GM19467 (cell line): ENCODE results near the gene RRP1B.
"Not testable (repeated sequence)": the region's sequence is repeated elsewhere in the genome, so short reads cannot be mapped to it uniquely, and the experiment has no call there.

Experiments used
- ATAC-seq: cut with Tn5 transposase; IDR thresholded peaks from one replicate; pipeline ENCODE4 v1.9.1; 2021; ENCODE audit warnings: mild to moderate bottlenecking, moderate library complexity; ENCODE audit not compliant: unreplicated experiment

RRP1B gene

DNA sequence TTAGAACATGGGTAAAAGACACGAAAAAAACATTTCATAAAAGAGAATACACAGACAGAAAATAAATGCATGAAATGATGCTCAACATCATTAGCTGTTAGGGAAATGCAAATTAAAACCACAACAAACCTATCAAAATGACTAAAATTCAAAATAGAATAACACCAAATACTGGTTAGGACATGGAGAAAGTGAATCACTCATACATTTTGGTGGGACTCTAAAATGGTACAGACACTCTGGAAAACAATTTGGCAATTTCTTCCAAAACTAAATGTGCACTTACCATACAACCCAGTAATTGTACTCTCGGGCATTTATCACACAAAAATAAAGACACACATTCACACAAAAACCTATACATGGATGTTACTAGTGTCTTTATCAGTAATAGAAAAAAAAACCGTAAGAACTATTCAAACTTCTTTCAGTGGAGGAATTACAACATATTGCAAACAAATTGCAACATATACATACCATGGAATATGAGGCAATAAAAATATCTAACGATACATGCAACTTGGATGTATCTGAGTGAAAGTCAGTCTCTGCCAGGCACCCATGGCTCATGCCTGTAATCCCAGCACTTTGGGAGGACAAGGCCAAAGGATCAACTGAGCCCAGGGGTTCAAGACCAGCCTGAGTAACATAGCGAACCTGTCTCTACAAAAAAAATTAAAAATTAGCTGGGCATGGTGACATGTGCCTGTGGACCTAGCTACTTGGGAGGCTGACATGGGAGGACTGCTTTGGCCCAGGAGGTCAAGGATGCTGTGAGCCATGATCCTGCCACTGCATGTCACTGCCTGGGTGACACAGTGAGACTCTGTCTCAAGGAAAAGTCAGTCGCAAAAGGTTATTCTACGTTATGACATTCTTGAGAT, 19.6 kb upstream of the RRP1B start:
- ATAC-seq: no peak

DNA sequence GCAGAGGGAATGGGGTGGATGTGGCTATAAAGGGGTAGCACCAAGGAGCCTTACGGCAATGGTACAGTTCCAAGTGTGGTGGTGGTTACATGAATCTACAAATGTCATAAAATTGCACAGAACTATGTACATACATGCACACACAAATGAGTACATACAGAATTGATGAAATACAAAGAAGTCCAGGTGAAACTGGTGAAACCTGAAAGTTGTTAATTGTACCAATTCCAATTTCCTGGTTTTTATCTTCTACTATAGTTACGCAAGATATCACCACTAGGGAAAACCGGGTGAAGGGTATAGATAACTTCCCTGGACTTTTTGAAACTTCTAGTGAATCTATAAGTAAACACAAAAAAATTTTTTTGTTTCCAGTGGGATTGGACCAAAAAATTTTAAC, 19.0 kb upstream of the RRP1B start:
- no peak for ATAC-seq

DNA sequence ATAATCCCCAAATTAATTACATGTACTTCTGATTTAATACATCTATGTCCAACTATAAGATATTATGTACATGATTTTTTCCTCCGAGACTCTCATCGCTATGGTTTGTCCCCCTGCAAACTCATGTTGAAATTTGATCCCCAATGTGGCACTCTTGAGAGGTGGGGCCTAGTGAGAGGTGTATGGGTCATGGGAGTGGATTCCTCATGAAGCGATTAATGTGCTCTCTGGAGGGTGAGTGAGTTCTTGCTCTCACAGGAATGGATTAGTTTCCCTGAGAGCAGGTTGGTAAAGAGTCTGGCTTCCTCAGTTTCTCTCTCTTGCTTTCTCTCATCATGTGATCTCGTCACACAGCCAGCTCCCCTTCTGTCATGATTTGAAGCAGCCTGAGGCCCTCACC, 16.2 kb upstream of the RRP1B start:
- no peak for ATAC-seq

DNA sequence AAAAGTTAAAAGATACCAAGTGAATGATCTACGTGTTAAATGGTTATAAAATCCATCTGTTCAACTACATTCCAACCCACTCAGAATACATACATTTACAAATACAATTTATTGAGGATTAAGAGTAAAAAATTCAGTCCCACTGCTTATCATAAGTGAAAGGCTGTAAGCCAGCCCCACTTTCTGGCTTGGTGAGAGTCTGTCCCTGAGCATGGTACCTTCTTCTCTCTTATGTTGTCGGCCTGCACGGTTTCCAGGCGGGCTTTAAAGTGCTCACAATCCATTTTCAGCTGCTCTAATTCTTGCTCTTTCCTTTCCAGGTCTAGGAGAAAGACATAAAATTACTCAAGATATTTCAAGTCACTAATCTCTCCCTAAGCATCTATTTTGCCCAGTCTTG, 15.3 kb upstream of the RRP1B start:
- ATAC-seq: no peak

DNA sequence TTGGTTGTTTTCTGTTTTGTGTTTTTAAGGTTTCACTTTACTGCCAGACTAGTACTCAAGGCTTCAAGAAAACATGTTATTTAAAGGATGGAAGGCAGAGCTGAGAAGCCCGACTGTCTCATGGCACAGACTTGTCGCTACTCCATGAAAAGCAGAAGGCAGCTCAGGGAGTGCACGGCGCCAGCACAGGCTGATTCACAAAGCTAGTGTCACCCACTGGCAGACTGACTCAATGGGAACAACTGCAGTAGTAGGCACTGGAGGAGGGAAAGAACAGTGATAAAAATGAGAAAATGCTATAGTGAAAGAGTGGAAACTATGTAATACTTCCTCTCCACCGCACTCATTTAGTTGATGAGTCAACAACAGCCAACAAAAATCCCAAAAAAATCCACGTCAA, 14.8 kb upstream of the RRP1B start:
- ATAC-seq: no peak

DNA sequence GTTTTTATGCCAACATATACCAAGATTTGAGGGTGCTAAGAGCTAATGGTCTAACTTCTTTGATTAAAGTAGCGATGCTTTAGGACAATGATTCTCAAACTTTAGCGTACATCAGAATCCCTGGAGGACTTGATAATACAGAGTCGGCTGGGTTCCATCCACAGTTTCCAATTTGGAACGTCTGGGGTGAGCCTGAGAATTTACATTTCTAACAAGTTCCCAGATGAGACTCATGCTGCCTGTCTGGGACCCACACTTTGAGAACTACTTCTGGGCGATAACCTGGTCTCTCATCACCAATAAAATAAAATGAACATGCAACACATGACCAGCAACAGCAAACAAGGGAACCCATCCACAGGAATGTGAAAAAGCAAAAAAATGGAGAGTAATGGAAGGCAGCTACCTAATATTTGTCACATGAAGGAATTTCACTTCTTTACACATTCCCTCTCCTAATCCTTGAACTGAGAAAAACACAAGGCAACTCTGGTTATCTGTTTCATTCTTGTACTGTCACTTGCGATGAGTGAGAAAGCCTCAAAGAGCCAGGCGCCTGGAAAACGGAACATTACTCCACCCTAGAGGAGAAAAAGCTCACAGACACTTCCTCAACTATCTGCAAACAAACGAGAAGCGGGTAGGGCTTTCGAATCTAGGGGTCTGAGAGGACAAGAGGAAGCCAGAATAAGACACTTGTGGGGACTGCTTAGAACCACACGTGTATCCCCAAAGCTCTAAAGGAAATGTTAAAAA, 14.0 kb upstream of the RRP1B start:
- no peak for ATAC-seq

DNA sequence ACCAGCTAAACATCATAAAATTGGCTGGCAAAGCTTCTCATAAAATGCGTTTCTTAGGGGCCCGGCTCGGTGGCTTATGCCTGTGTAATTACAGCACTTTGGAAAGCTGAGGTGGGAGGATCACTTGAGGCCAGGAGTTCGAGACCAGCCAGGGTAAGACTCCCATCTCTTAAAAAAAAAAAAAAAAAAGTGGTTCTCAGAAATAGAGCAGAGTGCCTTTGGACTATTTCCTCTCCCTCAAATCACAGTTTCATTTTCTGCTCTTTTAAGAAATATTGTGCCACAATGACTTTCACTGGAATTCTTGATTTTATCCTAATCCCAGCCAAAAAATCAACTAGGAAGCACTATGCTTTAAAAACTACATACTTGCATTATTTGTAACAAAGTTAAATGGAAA, 13.4 kb upstream of the RRP1B start:
- no peak for ATAC-seq

DNA sequence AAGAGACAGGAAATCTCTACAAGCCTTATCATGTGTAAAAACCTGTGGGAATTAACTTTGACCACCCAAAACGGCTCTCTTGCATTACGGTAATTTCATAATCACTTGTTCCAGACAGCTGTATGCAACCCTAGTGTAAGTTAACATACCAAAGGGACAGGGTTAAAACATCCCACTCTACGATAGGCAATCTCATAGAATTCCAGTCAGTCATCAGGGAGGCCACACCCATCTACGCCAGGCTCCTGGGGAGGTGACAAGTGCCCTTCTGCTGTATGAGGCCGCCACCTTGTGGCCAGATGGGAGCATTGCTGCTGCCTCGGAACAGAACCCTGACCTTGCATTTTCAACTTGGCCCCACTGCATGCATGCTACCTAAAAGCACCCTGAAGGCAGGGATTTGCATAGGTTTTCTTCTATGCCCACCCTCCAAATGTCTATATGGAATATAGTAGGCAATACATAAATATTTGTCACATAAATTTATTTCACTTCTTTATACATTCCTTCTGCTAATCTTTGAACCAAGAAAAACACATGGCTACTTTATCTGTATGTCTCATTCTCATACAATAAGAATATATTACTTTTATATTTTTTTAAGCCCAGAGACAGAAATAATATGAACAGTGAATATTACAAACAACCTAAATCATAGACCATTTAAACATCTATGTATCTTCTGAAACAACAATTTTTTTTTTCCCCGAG, 12.7 kb upstream of the RRP1B start:
- peak; percentile 76 for ATAC-seq

DNA sequence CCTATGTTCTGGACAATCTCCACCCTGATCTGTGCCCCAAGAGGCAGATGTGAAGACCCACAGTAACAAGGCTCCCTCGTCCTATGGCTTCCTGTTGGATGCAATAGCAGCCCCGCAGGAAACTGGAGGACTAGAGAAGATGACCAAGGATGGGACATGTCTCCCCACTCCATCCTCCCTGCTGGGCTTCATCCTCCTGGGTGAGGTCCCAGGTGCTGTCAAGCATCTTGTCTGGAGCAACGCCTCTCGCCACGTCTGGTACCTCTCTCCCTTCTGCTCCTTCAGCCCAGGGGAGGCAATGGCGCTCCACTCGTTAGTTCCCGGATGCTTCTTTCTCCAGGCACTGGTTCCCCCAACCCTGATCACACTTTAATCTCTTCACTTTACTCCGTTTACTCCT, 11.2 kb upstream of the RRP1B start:
- ATAC-seq: no peak

DNA sequence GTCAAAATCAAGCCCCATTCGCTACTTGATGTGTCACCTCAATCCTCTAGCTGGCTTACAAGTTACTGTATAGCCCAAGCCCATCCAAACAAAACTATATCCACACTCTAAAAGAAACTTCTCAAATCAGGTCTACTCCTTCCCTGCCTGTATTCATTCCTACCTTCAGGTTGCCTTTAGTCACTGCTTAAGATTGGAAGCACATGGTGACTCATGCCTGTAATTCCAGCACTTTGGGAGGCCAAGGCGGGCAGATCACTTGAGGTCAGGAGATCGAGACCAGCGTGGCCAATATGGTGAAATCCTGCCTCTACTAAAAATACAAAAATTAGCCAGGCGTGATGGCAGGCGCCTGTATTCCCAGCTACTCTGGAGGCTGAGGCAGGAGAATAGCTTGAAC, 7.4 kb upstream of the RRP1B start:
- ATAC-seq: not testable (repeated sequence)

DNA sequence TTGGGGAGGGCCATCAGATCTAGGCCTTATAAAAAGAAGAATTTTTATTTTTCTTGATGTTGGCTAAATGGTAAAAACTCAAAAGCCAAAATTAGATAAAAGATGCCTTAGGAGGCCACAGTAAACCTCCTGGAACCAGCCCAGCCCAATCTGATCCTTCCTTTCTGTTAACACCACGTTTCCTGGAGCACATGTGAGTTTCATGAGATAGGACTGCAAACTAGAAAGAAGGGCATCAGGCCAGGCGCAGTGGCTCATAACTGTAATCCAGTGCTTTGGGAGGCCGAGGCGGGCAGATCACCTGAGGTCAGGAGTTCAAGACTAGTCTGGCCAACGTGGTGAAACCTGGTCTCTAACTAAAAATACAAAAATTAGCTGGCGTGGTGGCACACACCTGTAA, 6.7 kb upstream of the RRP1B start:
- ATAC-seq: no peak

DNA sequence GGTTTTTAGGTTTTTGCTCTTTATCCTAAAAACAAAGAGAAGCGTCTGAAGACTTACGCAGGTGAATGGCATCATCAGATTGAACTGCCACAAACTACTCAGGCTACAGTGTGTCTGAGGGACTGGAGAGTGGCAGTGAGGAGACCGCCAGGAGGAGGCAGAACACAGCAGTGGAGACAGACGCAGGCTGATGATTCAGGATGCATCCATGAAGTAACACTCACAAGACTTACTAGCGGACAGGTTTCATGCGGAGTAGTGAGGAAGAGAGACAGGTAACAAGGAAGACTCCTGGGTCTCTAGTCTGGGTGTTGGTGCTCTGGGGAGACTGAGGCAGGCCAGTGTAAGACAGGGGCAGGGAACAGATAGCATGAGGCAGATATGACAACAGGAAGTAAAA, 5.7 kb upstream of the RRP1B start:
- ATAC-seq: no peak

DNA sequence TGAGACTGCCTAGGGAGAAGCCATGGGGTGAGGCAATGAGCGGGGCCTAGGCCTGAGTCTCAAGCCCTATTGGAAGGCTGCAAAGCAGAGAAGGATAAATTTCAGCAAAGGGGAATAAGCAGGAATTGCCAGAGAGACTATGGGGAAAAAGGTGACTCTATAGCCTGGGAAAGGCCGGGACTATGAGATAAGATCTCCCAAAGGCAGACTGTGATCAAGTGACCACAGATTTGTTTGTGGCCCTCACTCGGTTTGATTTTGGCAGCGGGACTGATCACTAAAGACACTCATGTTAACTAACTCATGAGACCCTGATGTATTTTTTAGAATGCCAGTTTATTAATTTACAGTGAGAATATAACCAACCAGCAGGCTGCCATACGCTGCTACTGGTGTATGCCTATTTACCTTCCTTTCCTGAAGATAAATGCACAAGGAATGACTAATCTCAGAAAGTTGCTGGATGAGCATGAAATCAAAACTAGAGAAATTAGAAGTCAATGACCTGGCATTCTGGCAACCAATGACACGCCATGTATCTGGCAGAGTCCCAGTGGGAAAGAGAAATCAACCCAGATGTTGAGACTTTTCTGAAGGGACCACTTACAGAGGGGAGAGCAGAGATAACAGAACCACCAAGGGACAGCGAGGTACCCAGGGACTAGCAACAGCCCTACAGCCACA, 4.4 kb upstream of the RRP1B start:
- ATAC-seq: no peak

DNA sequence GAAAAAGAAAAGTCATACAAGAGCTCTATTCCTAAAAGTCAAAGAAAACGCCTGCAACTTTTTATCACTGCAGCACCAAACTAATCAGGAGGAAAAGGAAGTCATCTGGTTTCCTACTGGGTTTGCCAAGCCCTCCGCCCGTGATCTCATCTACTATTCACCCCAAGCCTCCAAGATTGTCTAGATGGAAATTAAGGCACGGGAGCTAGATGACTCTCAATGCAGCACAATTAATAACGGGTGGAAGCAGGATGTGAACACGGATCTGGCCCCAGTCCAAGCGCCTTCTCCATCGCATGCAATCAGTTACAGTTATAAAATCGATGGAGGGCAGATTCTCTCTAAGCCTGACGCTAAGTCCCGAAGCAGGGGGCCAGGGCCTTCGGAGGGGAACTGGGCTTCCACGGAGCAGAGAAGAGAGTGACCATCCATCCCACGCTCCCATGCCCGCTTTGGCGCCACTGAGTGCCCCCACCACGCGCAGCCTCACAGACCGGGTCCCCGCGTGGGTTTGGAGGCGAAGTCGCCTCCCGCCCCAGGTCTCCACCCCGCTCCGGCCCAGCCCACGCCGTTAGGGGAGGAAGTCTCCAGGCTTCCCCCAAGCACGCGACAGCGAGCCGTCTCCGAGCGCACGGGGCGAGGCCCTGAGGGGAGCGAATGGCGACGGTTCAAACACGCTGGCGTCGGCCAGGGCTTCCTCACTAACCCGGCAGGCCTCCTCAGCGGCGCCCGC, 1.8 kb upstream of the RRP1B start:
- no peak for ATAC-seq

DNA sequence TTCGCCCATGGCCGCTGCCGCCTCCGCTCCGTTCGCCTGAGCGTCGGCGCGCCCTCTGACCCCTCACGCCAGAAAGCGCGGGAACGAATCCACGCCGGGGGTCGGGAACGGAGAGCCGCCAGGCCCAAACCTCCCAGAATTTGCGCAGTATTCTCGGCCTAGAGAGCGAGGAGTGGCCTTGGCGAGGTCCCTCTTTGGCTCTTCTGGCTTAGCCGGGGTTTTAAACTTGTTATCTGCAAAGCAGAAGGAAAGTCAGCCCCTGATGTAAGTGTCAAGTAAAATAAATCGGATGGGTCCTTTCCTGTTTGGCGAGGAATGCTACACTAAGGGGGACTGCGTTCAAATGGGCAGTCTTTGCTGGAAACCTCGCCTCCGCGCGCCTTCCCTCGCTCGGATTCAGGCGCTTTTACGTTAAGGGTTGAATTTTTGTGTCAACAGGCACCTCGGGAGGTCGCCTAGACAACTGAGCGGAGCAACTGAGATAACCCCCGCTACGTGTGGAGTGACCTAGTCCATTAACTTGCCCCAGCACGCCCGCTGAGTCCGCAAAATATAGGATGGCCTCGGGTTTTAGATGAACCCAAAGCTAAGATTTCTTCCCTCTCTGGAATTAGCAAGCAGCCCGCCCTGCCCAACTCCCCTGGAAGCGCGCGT, 1.1 kb upstream of the RRP1B start:
- no peak for ATAC-seq

DNA sequence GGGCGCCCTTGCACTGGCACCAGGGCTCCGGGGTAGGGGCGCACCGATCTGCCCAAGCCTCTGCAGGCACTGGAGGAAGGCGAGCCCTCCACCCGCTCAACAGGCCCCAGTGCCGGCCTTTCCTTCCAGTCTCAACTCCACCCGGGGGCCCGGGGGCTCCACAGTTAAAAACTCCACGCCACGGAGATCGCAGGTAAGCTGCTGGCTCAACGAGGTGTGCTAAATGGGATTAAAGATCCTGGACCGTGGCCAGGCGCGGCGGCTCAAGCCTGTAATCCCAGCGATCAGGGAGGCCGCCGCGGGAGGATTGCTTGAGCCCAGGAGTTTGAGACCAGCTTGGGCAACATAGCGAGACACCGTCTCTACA, 608 bp upstream of the RRP1B start:
- no peak for ATAC-seq

DNA sequence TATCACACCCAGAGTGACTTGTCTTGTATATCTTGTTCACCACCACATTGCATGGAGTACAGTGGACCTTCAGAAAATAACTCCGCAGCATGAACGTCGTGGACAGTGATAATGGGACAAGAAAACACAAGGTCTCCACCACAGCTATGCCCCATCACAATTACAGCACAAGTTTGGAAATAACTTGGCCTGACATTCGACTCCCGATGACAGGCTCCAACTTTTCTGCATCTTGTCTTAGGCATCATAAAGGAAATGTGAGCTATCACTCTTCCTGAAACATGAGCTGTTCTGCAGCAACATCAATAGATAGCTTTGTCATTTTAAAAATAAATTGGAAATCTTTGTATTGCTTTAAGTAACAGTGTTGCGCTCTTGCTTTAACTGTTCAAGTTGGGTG, 2.9 kb downstream of the RRP1B start:
- no peak for ATAC-seq

DNA sequence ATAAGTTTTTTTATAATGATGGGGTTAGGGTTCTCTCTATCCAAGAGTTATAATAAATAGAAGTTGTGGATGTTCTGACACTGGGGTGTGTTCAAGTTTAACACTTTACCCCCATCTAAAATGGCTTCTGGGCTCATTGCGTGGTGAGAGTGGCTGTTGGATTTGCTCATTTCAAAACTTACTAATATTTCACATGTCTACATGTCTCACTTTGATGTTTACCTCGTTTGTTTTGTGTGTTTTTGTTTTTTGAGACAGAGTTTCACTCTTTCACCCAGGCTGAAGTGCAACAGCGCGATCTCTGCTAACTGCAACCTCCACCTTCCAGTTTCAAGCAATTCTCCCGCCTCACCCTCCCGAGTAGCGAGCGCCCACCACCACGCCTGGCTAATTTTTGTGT, 3.7 kb downstream of the RRP1B start:
- ATAC-seq: no peak

DNA sequence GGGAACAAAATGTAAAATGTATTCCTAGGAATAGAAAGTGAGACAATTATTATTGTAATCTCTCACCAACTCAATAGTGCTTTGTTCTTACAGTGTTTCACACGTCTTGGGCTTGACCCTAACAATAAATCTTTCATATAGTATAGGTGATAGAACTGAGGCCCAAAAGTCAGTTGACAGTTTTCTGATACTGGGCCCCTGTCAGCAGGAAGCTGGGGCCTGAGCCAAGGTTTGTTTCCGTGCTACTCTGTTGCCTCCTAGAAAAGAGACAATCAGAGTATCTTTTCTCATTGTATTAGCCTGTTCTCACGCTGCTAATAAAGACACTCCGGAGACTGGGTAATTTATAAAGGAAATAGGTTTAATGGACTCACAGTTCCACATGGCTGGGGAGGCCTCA, 5.0 kb downstream of the RRP1B start:
- no peak for ATAC-seq

DNA sequence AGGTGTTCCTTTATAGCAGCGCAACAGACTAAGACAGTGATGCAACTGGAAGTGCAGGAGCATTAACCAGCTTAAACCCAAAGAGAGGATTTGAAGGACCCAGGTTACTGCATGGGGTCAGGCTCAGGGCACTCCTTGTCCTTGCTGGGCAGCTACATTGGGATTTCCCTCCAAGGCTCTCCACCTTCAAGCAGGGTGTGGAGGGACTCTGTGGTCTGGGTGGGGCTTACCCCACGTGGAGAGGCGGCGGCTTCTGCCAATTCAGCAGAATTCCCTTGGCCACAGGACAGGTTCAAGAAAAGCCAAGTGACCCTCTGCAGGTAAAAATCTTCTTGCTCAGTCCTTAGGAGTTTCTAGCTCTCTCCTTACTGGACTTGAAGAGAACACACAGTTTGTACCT, 6.5 kb downstream of the RRP1B start:
- no peak for ATAC-seq
